Astrocyte (in vitro differentiated cells and primary cell): ENCODE measurements around the gene MMP10. TPM values are rescaled to one million over a fixed set of nuclear protein-coding genes. Genes with fewer than 3 reads are reported as not detected.
A peak's percentile ranks its signal among the peaks of the same experiment; 100 is the strongest.

Experiments
- DNase-seq: peaks from one replicate; pipeline ENCODE4 v3.0.0-alpha.2; 2010; ENCODE audit warnings: low read depth
- FAIRE-seq: peaks from 2 replicates; lab custom pipeline; 2011; peaks lifted over from hg19 to GRCh38; lab: Jason Lieb, UNC
- H2AFZ ChIP-seq: 2 replicates; pipeline ENCODE4 v1.6.0; 2012; ENCODE audit warnings: low read depth, low read length, inconsistent platforms
- H3K27ac ChIP-seq: 2 replicates; pipeline ENCODE4 v1.5.1; 2011; ENCODE audit warnings: low read depth, low read length, inconsistent platforms
- H3K27me3 ChIP-seq: 2 replicates; pipeline ENCODE4 v1.6.0; 2011; ENCODE audit warnings: low read length, inconsistent platforms; ENCODE audit not compliant: insufficient read depth
- H3K36me3 ChIP-seq: 2 replicates; pipeline ENCODE4 v1.5.1; 2011; ENCODE audit warnings: low read length, inconsistent platforms; ENCODE audit not compliant: insufficient read depth
- H3K4me1 ChIP-seq: 2 replicates; pipeline ENCODE4 v1.5.1; 2011; ENCODE audit warnings: low read length, inconsistent platforms; ENCODE audit not compliant: insufficient read depth
- H3K4me2 ChIP-seq: 2 replicates; pipeline ENCODE4 v1.6.0; 2012; ENCODE audit warnings: low read length, inconsistent platforms
- H3K4me3 ChIP-seq: 2 replicates; pipeline ENCODE4 v1.5.1; 2011; ENCODE audit warnings: low read depth, mild to moderate bottlenecking, low read length, inconsistent platforms; ENCODE audit not compliant: insufficient read depth
- H3K79me2 ChIP-seq: 2 replicates; pipeline ENCODE4 v1.6.0; 2012; ENCODE audit warnings: mild to moderate bottlenecking, low read length, inconsistent platforms; ENCODE audit not compliant: insufficient read depth
- H3K9ac ChIP-seq: 2 replicates; pipeline ENCODE4 v1.6.0; 2012; ENCODE audit warnings: mild to moderate bottlenecking, low read length, inconsistent platforms
- H3K9me3 ChIP-seq: 2 replicates; pipeline ENCODE4 v1.5.1; 2012; ENCODE audit warnings: low read depth, mild to moderate bottlenecking, low read length, inconsistent platforms; ENCODE audit not compliant: insufficient read depth
- H4K20me1 ChIP-seq: 2 replicates; pipeline ENCODE4 v1.6.0; 2012; ENCODE audit warnings: low read length, inconsistent platforms; ENCODE audit not compliant: insufficient read depth
- H3K27ac Mint-ChIP-seq: one replicate; pipeline ENCODE4 v1.8.0; 2021; ENCODE audit warnings: mild to moderate bottlenecking, mixed read lengths; ENCODE audit not compliant: unreplicated experiment
- H3K27me3 Mint-ChIP-seq: one replicate; pipeline ENCODE4 v1.8.0; 2021; ENCODE audit warnings: low read depth, mixed read lengths; ENCODE audit not compliant: unreplicated experiment
- H3K36me3 Mint-ChIP-seq: one replicate; pipeline ENCODE4 v1.8.0; 2021; ENCODE audit warnings: low read depth, mixed read lengths; ENCODE audit not compliant: unreplicated experiment
- H3K4me1 Mint-ChIP-seq: one replicate; pipeline ENCODE4 v1.8.0; 2021; ENCODE audit warnings: low read depth, mixed read lengths; ENCODE audit not compliant: unreplicated experiment
- H3K4me3 Mint-ChIP-seq: one replicate; pipeline ENCODE4 v1.8.0; 2021; ENCODE audit warnings: mild to moderate bottlenecking, moderate library complexity, mixed read lengths; ENCODE audit not compliant: unreplicated experiment
- H3K9me3 Mint-ChIP-seq: one replicate; pipeline ENCODE4 v1.8.0; 2021; ENCODE audit warnings: mild to moderate bottlenecking, mixed read lengths; ENCODE audit not compliant: unreplicated experiment
- CTCF ChIP-seq: IDR thresholded peaks from 2 replicates; pipeline ENCODE4 v1.5.1; 2011; ENCODE audit warnings: low read depth, mild to moderate bottlenecking, inconsistent platforms, low read length, moderate library complexity; ENCODE audit not compliant: insufficient read depth
- EZH2 ChIP-seq: IDR thresholded peaks from 2 replicates; pipeline ENCODE4 v1.6.1; 2012; ENCODE audit warnings: mild to moderate bottlenecking, low read length, inconsistent platforms; ENCODE audit not compliant: insufficient read depth
- total RNA-seq: library from RNA; stranded (reverse); gene quantifications from 2 replicates; pipeline ENCODE4 v1.2.1, GENCODE V29; 2021

The MMP10 gene
- total RNA-seq, 1 donor from 2014 or later = 1.1 TPM

- Histone ChIP-seq H3K79me2 (no peaks in the 10 kb centered on the region), H3K36me3 (no peaks in the 10 kb centered on the region), H2AFZ (no peak overlapping the region), H3K27me3 (no peaks in the 10 kb centered on the region), H3K9ac (no peak overlapping the region), H4K20me1 (no peaks in the 10 kb centered on the region), H3K27ac (no peak overlapping the region), H3K4me3 (no peak overlapping the region), H3K4me1 (no peaks in the 10 kb centered on the region), H3K9me3 (no peaks in the 10 kb centered on the region), H3K4me2 (no peak overlapping the region)
- DNase-seq (no peak), FAIRE-seq (no peak)
- H3K4me1 Mint-ChIP-seq = peaks cover 2% of the 10 kb centered on the region
- peaks cover 3% of the 10 kb centered on the region for H3K36me3 Mint-ChIP-seq
- peaks cover 10% of the 10 kb centered on the region for H3K9me3 Mint-ChIP-seq
- no peaks in the 10 kb centered on the region for H3K27me3 Mint-ChIP-seq
- no peak for TF ChIP-seq EZH2
- TF ChIP-seq CTCF = no peak
- H3K4me3 Mint-ChIP-seq = no peak overlapping the region
- no peak overlapping the region for H3K27ac Mint-ChIP-seq
Measured at GRCh38 chr11:102812188-102812587, 31.8 kb upstream of the MMP10 start.

GRCh38 chr11:102810950-102811660, 30.7 kb upstream of the MMP10 start:
- DNase-seq (no peak), FAIRE-seq (peak; percentile 13)
- TF ChIP-seq EZH2 (no peak), CTCF (peak; percentile 64)
- Histone ChIP-seq H3K4me2 (no peak overlapping the region), H3K4me1 (no peaks in the 10 kb centered on the region), H3K9me3 (no peaks in the 10 kb centered on the region), H3K27me3 (no peaks in the 10 kb centered on the region), H3K79me2 (no peaks in the 10 kb centered on the region), H3K4me3 (no peak overlapping the region), H4K20me1 (no peaks in the 10 kb centered on the region), H2AFZ (no peak overlapping the region), H3K36me3 (no peaks in the 10 kb centered on the region), H3K9ac (no peak overlapping the region), H3K27ac (no peak overlapping the region)
- H3K27ac Mint-ChIP-seq = no peak overlapping the region
- no peaks in the 10 kb centered on the region for H3K36me3 Mint-ChIP-seq
- peaks cover 3% of the 10 kb centered on the region for H3K9me3 Mint-ChIP-seq
- peaks cover 5% of the 10 kb centered on the region for H3K4me1 Mint-ChIP-seq
- H3K4me3 Mint-ChIP-seq = no peak overlapping the region
- no peaks in the 10 kb centered on the region for H3K27me3 Mint-ChIP-seq

- no peak overlapping the region for H3K27ac Mint-ChIP-seq
- no peaks in the 10 kb centered on the region for H3K27me3 Mint-ChIP-seq
- H3K4me1 Mint-ChIP-seq = peaks cover 8% of the 10 kb centered on the region
- peaks cover 3% of the 10 kb centered on the region for H3K9me3 Mint-ChIP-seq
- Histone ChIP-seq H3K79me2 (no peaks in the 10 kb centered on the region), H2AFZ (no peak overlapping the region), H3K9ac (no peak overlapping the region), H3K4me2 (no peak overlapping the region), H3K4me3 (no peak overlapping the region), H3K4me1 (no peaks in the 10 kb centered on the region), H3K27me3 (no peaks in the 10 kb centered on the region), H4K20me1 (no peaks in the 10 kb centered on the region), H3K36me3 (no peaks in the 10 kb centered on the region), H3K27ac (no peak overlapping the region), H3K9me3 (no peaks in the 10 kb centered on the region)
- DNase-seq (no peak), FAIRE-seq (no peak)
- H3K36me3 Mint-ChIP-seq = no peaks in the 10 kb centered on the region
- no peak overlapping the region for H3K4me3 Mint-ChIP-seq
- no peak for TF ChIP-seq CTCF
- TF ChIP-seq EZH2 = no peak
Measured at GRCh38 chr11:102809971-102810370, 29.5 kb upstream of the MMP10 start.
